Aorta (tissue), 5 donors: ENCODE data around the gene PNPLA1. TPM values are rescaled to one million over a fixed set of nuclear protein-coding genes. Genes with fewer than 3 reads are reported as not detected.

Source experiments
- ATAC-seq: fragments of 200-7000 bp; cut with Tn5 transposase; one replicate; pipeline ENCODE4 v1.9.1; 2022; ENCODE audit warnings: moderate library complexity; ENCODE audit not compliant: low FRiP score
- DNase-seq, 2 donors: peaks; one replicate each; pipeline ENCODE4 v3.0.0-alpha.2; 2020
- H3K27ac ChIP-seq, 2 donors: one replicate each; pipeline ENCODE4 v1.5.1; 2013; ENCODE audit warnings: low read length in 2 of 2, mild to moderate bottlenecking in 2 of 2, moderate library complexity in 2 of 2, control low read depth in 1 of 2, inconsistent platforms in 1 of 2, low read depth in 1 of 2
- H3K27me3 ChIP-seq, 2 donors: one replicate each; pipeline ENCODE4 v1.6.1; 2013; ENCODE audit warnings: control low read depth in 1 of 2, low read length in 1 of 2, mild to moderate bottlenecking in 1 of 2, moderate library complexity in 1 of 2; ENCODE audit not compliant: insufficient read depth in 2 of 2, control insufficient read depth in 1 of 2
- H3K36me3 ChIP-seq, 2 donors: one replicate each; pipeline ENCODE4 v1.6.1; 2013; ENCODE audit warnings: control low read depth in 1 of 2, low read length in 1 of 2, mild to moderate bottlenecking in 1 of 2; ENCODE audit not compliant: insufficient read depth in 2 of 2, control insufficient read depth in 1 of 2
- H3K4me1 ChIP-seq, 2 donors: one replicate each; pipeline ENCODE4 v1.6.1; 2013; ENCODE audit warnings: low read length in 2 of 2, control low read depth in 1 of 2, mild to moderate bottlenecking in 1 of 2, moderate library complexity in 1 of 2; ENCODE audit not compliant: insufficient read depth in 2 of 2, control insufficient read depth in 1 of 2
- H3K4me3 ChIP-seq, 2 donors: one replicate each; pipeline ENCODE4 v1.5.1; 2013; ENCODE audit warnings: low read length in 2 of 2, control low read depth in 1 of 2, mild to moderate bottlenecking in 1 of 2
- H3K9me3 ChIP-seq: one replicate; pipeline ENCODE4 v1.6.1; 2013; ENCODE audit warnings: mild to moderate bottlenecking, low read length; ENCODE audit not compliant: control insufficient read depth
- WGBS, 2 donors: extraction: QIAGEN DNeasy Blood & Tissue Kit; methylation state at CpG; one replicate each; pipeline ENCODE4 v1.1.7; 2013; 5-methylcytosine and 5-hydroxymethylcytosine counted together
- intact Hi-C, 2 donors: fragments of 100-400 bp; cut with DNase I; formaldehyde crosslinking; loops; one replicate each; pipeline versions ENCODE4 v1.14.2 to v1.15.0; 2022
- polyA plus RNA-seq, 2 donors: library from polyadenylated mRNA; stranded (reverse); fragments of 200-250 nt; gene quantifications; one replicate each; pipeline ENCODE4 v1.2.3, GENCODE V29; 2013
- total RNA-seq, 2 donors: library from RNA; stranded (reverse); fragmentation: NEBNext Ultra II Directional; extraction: Animal tissue kit (Norgen Biotek cat#: 25700); gene quantifications; one replicate each; pipeline ENCODE4 v1.2.1, GENCODE V29; 2021
- donor health status: healthy with polysubstance abuse.
- donor health status: Bipolar disorder and iron deficiency.
- donor health status: DM: no; HTN: no; CAD: no.
- donor health status: DM: no; HTN: no; CAD: no.
- donor health status: DM: yes; HTN: yes; CAD: no.

The PNPLA1 gene
- total and polyA plus RNA-seq, 4 donors = 0.15 to 0.23 TPM; not detected in 2

- no peak for DNase-seq
- WGBS, 2 donors = 85 to 86% methylated on average over 15 of the region's 15 CpGs
These were observed 4.1 kb downstream of the PNPLA1 start for GRCh38 chr6:36273802-36274514.

DNA sequence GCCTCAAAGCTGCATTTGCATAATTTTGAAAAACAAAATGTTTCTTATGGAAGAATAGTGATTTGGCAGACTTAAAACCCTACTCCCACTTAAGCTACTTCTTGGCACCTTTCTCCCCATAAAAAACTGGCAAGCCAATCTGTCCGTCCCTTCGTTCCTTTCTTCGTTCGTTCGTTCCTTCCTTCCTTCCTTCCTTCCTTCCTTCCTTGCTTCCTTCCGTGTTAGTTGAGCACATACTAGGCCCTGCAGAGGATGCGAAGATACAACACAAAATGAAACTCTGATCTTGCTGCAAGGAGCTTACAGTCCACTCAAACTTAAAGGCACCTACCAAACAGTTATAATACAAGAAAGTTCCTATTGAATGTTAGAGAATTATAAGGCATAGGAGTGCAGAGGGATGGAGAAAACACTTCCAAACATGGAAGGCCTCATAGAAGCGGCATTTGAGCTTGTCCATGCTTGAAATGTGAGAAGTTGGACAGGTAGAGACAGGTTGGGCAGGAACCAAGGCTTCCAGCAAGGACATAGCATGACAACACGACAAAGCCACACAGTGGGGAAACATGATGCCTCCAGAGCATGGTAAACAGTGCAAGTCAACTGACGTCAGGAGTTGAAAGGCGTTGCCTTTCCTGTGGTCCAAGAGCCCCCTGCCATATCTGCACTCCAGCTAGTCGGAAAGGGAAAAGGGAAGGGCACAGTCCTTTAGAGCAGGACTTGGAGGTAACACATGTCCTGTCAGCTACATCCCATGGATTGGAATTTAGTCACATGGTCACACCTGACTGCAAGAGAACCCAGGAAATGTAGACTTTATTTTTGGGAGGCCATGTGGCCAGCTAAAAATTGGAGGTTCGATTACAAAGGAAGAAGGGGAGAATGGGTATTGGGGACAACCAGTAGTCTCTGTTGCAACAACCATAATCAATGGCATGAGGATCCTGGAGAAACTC is 7.0 kb downstream of the PNPLA1 start:
- Histone ChIP-seq H3K27ac (no peak overlapping the region), H3K36me3 (no peaks in the 10 kb centered on the region), H3K4me3 (no peak overlapping the region), H3K4me1 (no peaks in the 10 kb centered on the region), H3K27me3 (peaks cover 0 to 3% of the 10 kb centered on the region in 2 donors), H3K9me3 (no peaks in the 10 kb centered on the region)
- DNase-seq (no peak), ATAC-seq (no peak)
- WGBS, 2 donors = 83 to 89% methylated on average over 13 of the region's 13 CpGs
- intact Hi-C loops = no loop called here

More at GRCh38 chr6:36273802-36274514, 4.1 kb downstream of the PNPLA1 start:
- H3K4me1 ChIP-seq = no peaks in the 10 kb centered on the region
- H3K27me3 ChIP-seq = no peaks in the 10 kb centered on the region
- no peak overlapping the region for H3K27ac ChIP-seq
- no peaks in the 10 kb centered on the region for H3K9me3 ChIP-seq
- ATAC-seq = no peak
- intact Hi-C loops = no loop called here
- H3K4me3 ChIP-seq = no peak overlapping the region
- no peaks in the 10 kb centered on the region for H3K36me3 ChIP-seq

- intact Hi-C loops = no loop called here
- DNase-seq (no peak), ATAC-seq (no peak)
- no peaks in the 10 kb centered on the region for H3K9me3 ChIP-seq
- whole genome bisulfite sequencing, 2 donors = 88 to 95% methylated on average over 2 of the region's 2 CpGs
- no peak overlapping the region for H3K27ac ChIP-seq
- H3K4me3 ChIP-seq = no peak overlapping the region
- no peaks in the 10 kb centered on the region for H3K4me1 ChIP-seq
- H3K27me3 ChIP-seq = peaks cover 0 to 3% of the 10 kb centered on the region in 2 donors
- no peaks in the 10 kb centered on the region for H3K36me3 ChIP-seq
These were observed 8.1 kb downstream of the PNPLA1 start for GRCh38 chr6:36277946-36278470.

- Histone ChIP-seq H3K4me1 (no peaks in the 10 kb centered on the region), H3K9me3 (no peaks in the 10 kb centered on the region), H3K4me3 (no peak overlapping the region), H3K27me3 (peaks cover 0 to 3% of the 10 kb centered on the region in 2 donors), H3K27ac (no peak overlapping the region), H3K36me3 (no peaks in the 10 kb centered on the region)
- ATAC-seq (no peak), DNase-seq (no peak)
- intact Hi-C loops = no loop called here
- 69 to 74% methylated on average over 3 of the region's 3 CpGs for WGBS, 2 donors
These were observed 10.6 kb downstream of the PNPLA1 start for GRCh38 chr6:36280467-36280866.

GRCh38 chr6:36280983-36281382 is 11.1 kb downstream of the PNPLA1 start:
- Histone ChIP-seq H3K4me3 (no peak overlapping the region), H3K27ac (no peak overlapping the region), H3K36me3 (no peaks in the 10 kb centered on the region), H3K27me3 (peaks cover 0 to 3% of the 10 kb centered on the region in 2 donors), H3K4me1 (no peaks in the 10 kb centered on the region), H3K9me3 (no peaks in the 10 kb centered on the region)
- 85 to 88% methylated on average over 4 of the region's 4 CpGs for WGBS, 2 donors
- intact Hi-C loops = no loop called here
- DNase-seq (no peak), ATAC-seq (no peak)

- Histone ChIP-seq H3K27ac (no peak overlapping the region), H3K9me3 (no peaks in the 10 kb centered on the region), H3K4me1 (no peaks in the 10 kb centered on the region), H3K4me3 (no peak overlapping the region), H3K27me3 (peaks cover 0 to 3% of the 10 kb centered on the region in 2 donors), H3K36me3 (no peaks in the 10 kb centered on the region)
- ATAC-seq (no peak), DNase-seq (no peak)
- intact Hi-C loops = no loop called here
- WGBS, 2 donors = 95 to 98% methylated on average over 1 of the region's 1 CpG
These were observed 13.7 kb downstream of the PNPLA1 start for GRCh38 chr6:36283608-36284007.

DNA sequence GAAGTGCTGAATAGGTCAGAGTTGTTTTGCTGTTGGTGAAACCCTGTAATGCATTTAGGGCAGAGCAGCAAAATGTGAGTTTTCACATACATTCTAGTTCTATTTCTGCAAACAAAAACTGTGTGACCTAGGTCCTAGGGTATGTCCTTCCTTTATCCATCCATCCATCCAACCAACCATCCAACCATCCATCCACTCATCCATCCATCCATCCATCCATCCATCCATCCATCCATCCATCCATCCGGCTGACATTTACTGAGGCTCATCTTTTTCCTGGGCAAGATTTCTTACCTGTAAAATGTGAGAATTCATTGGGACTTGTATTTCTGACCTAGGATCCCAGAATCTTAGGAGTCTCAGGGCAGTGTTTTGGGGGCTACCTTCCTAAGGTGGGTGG is 14.5 kb downstream of the PNPLA1 start:
- ATAC-seq (no peak), DNase-seq (no peak)
- Histone ChIP-seq H3K27me3 (peaks cover 0 to 3% of the 10 kb centered on the region in 2 donors), H3K36me3 (no peaks in the 10 kb centered on the region), H3K27ac (no peak overlapping the region), H3K4me3 (no peak overlapping the region), H3K4me1 (no peaks in the 10 kb centered on the region), H3K9me3 (no peaks in the 10 kb centered on the region)
- WGBS, 2 donors = 92 to 96% methylated on average over 1 of the region's 1 CpG
- intact Hi-C loops = no loop called here

- peaks cover 0 to 3% of the 10 kb centered on the region in 2 donors for H3K27me3 ChIP-seq
- H3K9me3 ChIP-seq = no peaks in the 10 kb centered on the region
- no peak overlapping the region for H3K27ac ChIP-seq
- ATAC-seq (no peak), DNase-seq (no peak)
- no peak overlapping the region for H3K4me3 ChIP-seq
- intact Hi-C loops = no loop called here
- 17% methylated on average over 26 of the region's 26 CpGs for WGBS, 2 donors
- H3K4me1 ChIP-seq = no peaks in the 10 kb centered on the region
- no peaks in the 10 kb centered on the region for H3K36me3 ChIP-seq
These were observed 15.4 kb downstream of the PNPLA1 start for GRCh38 chr6:36285187-36285671.
